Epithelial cell of esophagus (primary cell): Measurements from ENCODE around the gene MOB2.

Experiments
- DNase-seq: peaks from one replicate; pipeline ENCODE4 v3.0.0; 2010; ENCODE audit warnings: low read depth
- H3K4me3 ChIP-seq: 2 replicates; pipeline ENCODE4 v1.5.1; 2011; ENCODE audit warnings: mild to moderate bottlenecking, low read length, control low read depth
- CTCF ChIP-seq: IDR thresholded peaks from 2 replicates; pipeline ENCODE4 v1.5.1; 2011; ENCODE audit warnings: low read depth, mild to moderate bottlenecking, low read length, control low read depth, inconsistent platforms; ENCODE audit not compliant: insufficient read depth; ENCODE audit errors: missing control alignments

MOB2 gene

GRCh38 chr11:1484695-1485503, 1.7 kb downstream of the MOB2 start:
- DNase-seq, result no peak
- no peak overlapping the region for H3K4me3 ChIP-seq
- TF ChIP-seq CTCF, result no peak

- no peak overlapping the region for H3K4me3 ChIP-seq
- DNase-seq, result no peak
- TF ChIP-seq CTCF, result no peak
Measured at GRCh38 chr11:1484061-1484671, 2.4 kb downstream of the MOB2 start.

GRCh38 chr11:1483445-1483961, 3.1 kb downstream of the MOB2 start:
- H3K4me3 ChIP-seq, result no peak overlapping the region
- no peak for TF ChIP-seq CTCF
- no peak for DNase-seq

GRCh38 chr11:1482581-1483444, 3.8 kb downstream of the MOB2 start:
- no peak for TF ChIP-seq CTCF
- H3K4me3 ChIP-seq, result no peak overlapping the region
- no peak for DNase-seq

- DNase-seq, result no peak
- no peak overlapping the region for H3K4me3 ChIP-seq
- no peak for TF ChIP-seq CTCF
Measured at GRCh38 chr11:1481861-1482441, 4.6 kb downstream of the MOB2 start.

GRCh38 chr11:1481483-1481825, 5.1 kb downstream of the MOB2 start:
- no peak for DNase-seq
- no peak for TF ChIP-seq CTCF

More at GRCh38 chr11:1481483-1481825, 5.1 kb downstream of the MOB2 start:
- no peak overlapping the region for H3K4me3 ChIP-seq
